Caco-2 (cell line): ENCODE data around the gene RSRC1. TPM values are rescaled to one million over a fixed set of nuclear protein-coding genes. Genes with fewer than 3 reads are reported as not detected.

ENCODE experiments used
- BruUV-seq: library from RNA; stranded (reverse); fragments of 400-500 nt; replicated peaks from 2 replicates; lab custom pipeline; 2021; lab: Mats Ljungman, UMichigan
- CTCF ChIA-PET: fragments of 300-600 bp; sonication (Branson Sonifier 250); formaldehyde crosslinking; loops from one replicate; lab custom pipeline; 2022; ENCODE audit warnings: antibody characterized with exemption; lab: Charles Lee
- POLR2A ChIA-PET: fragments of 300-600 bp; sonication (Branson Sonifier 250); formaldehyde crosslinking; loops from one replicate; lab custom pipeline; 2022; ENCODE audit warnings: antibody characterized with exemption; lab: Charles Lee
- DNase-seq, 2 experiments: peaks; one replicate each; pipeline versions ENCODE4 v3.0.0 to v3.0.0-alpha.2; 2020 to 2022
- H3K27me3 ChIP-seq: replicated peaks from 2 replicates; pipeline ENCODE4 v1.6.0; 2011; ENCODE audit warnings: low read length; ENCODE audit not compliant: control insufficient read depth, insufficient read depth
- H3K36me3 ChIP-seq: 2 replicates; pipeline ENCODE4 v1.5.1; 2011; ENCODE audit warnings: low read length; ENCODE audit not compliant: control insufficient read depth, insufficient read depth
- H3K4me1 ChIP-seq: fragments of 250-450 bp; sonication (Bioruptor Pico); 2 replicates; pipeline ENCODE4 v1.5.1; 2020; ENCODE audit warnings: mild to moderate bottlenecking
- H3K4me3 ChIP-seq: 2 replicates; pipeline ENCODE4 v1.5.1; 2011; ENCODE audit warnings: low read depth, mild to moderate bottlenecking, control low read depth, low read length
- H3K9me3 ChIP-seq: fragments of 250-450 bp; sonication (Bioruptor Pico); 2 replicates; pipeline ENCODE4 v1.5.1; 2020; ENCODE audit warnings: mild to moderate bottlenecking, moderate library complexity
- H3K27ac Mint-ChIP-seq: one replicate; pipeline ENCODE4 v1.8.0; 2022; ENCODE audit warnings: mixed read lengths; ENCODE audit not compliant: unreplicated experiment
- H3K27me3 Mint-ChIP-seq: one replicate; pipeline ENCODE4 v1.8.0; 2022; ENCODE audit warnings: mixed read lengths; ENCODE audit not compliant: insufficient read depth, unreplicated experiment
- H3K36me3 Mint-ChIP-seq: one replicate; pipeline ENCODE4 v1.8.0; 2022; ENCODE audit warnings: mild to moderate bottlenecking, mixed read lengths; ENCODE audit not compliant: insufficient read depth, unreplicated experiment
- H3K4me1 Mint-ChIP-seq: one replicate; pipeline ENCODE4 v1.8.0; 2022; ENCODE audit warnings: low read depth, mixed read lengths; ENCODE audit not compliant: unreplicated experiment
- H3K4me3 Mint-ChIP-seq: one replicate; pipeline ENCODE4 v1.8.0; 2022; ENCODE audit warnings: mild to moderate bottlenecking, moderate library complexity, mixed read lengths; ENCODE audit not compliant: unreplicated experiment
- H3K9me3 Mint-ChIP-seq: one replicate; pipeline ENCODE4 v1.8.0; 2022; ENCODE audit warnings: mixed read lengths; ENCODE audit not compliant: unreplicated experiment
- CTCF ChIP-seq, 2 experiments: fragments of 200-600 bp in 1 of 2; IDR thresholded peaks; 1 replicate in 1 of 2; 2 replicates in 1 of 2; pipeline versions ENCODE4 v1.5.1 to v1.8.0; 2011 to 2022; ENCODE audit warnings: antibody characterized with exemption in 1 of 2, control low read depth in 1 of 2, inconsistent platforms in 1 of 2, low read depth in 1 of 2, low read length in 1 of 2, mild to moderate bottlenecking in 1 of 2, moderate library complexity in 1 of 2; ENCODE audit not compliant: insufficient read depth in 1 of 2, severe bottlenecking in 1 of 2, unreplicated experiment in 1 of 2
- intact Hi-C: fragments of 100-400 bp; cut with micrococcal nuclease; formaldehyde crosslinking; loops from one replicate; pipeline ENCODE4 v1.10.0; 2022; ENCODE audit not compliant: unreplicated experiment
- total RNA-seq: library from RNA; stranded (reverse); gene quantifications from 2 replicates; pipeline ENCODE4 v1.2.3, GENCODE V29; 2022

RSRC1 gene
- total RNA-seq, 1 experiment from 2014 or later: 38.4 TPM

GRCh38 chr3:158430968-158431367 lies 321.1 kb downstream of the RSRC1 start:
- Mint-ChIP-seq H3K4me3 (no peak overlapping the region), H3K36me3 (no peaks in the 10 kb centered on the region), H3K27me3 (no peaks in the 10 kb centered on the region), H3K9me3 (no peaks in the 10 kb centered on the region), H3K4me1 (no peaks in the 10 kb centered on the region), H3K27ac (no peak overlapping the region)
- no peaks in the 10 kb centered on the region for H3K9me3 ChIP-seq
- no peak for TF ChIP-seq CTCF (IDR thresholded peaks at IDR 0.05; ENCODE audit: insufficient read depth in 1 of 2, low read depth in 1 of 2, low read length in 1 of 2, severe bottlenecking in 1 of 2, unreplicated experiment in 1 of 2)
- ChIA-PET CTCF (no interaction called here), POLR2A (no interaction called here)
- H3K36me3 ChIP-seq: no peaks in the 10 kb centered on the region
- intact Hi-C loops: loop anchor here (2.0 to 5.0 kb wide), 2 partner anchors 64 to 490 kb away; no protein-coding TSS in a partner anchor
- H3K4me3 ChIP-seq: no peak overlapping the region
- BruUV-seq: no TSS peak
- H3K4me1 ChIP-seq: peaks cover 24% of the 10 kb centered on the region
- no peak for DNase-seq
- no peaks in the 10 kb centered on the region for H3K27me3 ChIP-seq

- Mint-ChIP-seq H3K27ac (no peak overlapping the region), H3K4me3 (peak overlapping the region; percentile 67), H3K9me3 (no peaks in the 10 kb centered on the region), H3K27me3 (no peaks in the 10 kb centered on the region), H3K4me1 (no peaks in the 10 kb centered on the region), H3K36me3 (no peaks in the 10 kb centered on the region)
- POLR2A ChIA-PET: no interaction called here
- TF ChIP-seq CTCF (IDR thresholded peaks at IDR 0.05; ENCODE audit: insufficient read depth in 1 of 2, low read depth in 1 of 2, low read length in 1 of 2, severe bottlenecking in 1 of 2, unreplicated experiment in 1 of 2): no peak
- CTCF ChIA-PET: no interaction called here
- BruUV-seq: no TSS peak
- no peaks in the 10 kb centered on the region for H3K36me3 ChIP-seq
- no peaks in the 10 kb centered on the region for H3K9me3 ChIP-seq
- no peak for DNase-seq
- no peaks in the 10 kb centered on the region for H3K27me3 ChIP-seq
- peaks cover 24% of the 10 kb centered on the region for H3K4me1 ChIP-seq
- no peak overlapping the region for H3K4me3 ChIP-seq
- intact Hi-C loops: loop anchor here (2.0 to 5.0 kb wide), 2 partner anchors 65 to 491 kb away; no protein-coding TSS in a partner anchor
These were observed 321.9 kb downstream of the RSRC1 start for GRCh38 chr3:158431829-158432228.

- H3K4me1 ChIP-seq: peaks cover 24% of the 10 kb centered on the region
- no peaks in the 10 kb centered on the region for H3K27me3 ChIP-seq
- Mint-ChIP-seq H3K27ac (no peak overlapping the region), H3K36me3 (no peaks in the 10 kb centered on the region), H3K27me3 (no peaks in the 10 kb centered on the region), H3K4me1 (no peaks in the 10 kb centered on the region), H3K4me3 (no peak overlapping the region), H3K9me3 (no peaks in the 10 kb centered on the region)
- H3K4me3 ChIP-seq: no peak overlapping the region
- ChIA-PET CTCF (interaction anchor here (0.5 to 1.5 kb wide), 3 partner anchors 157 to 325 kb away, joined by 3 to 7 read pairs (median 3); partner anchors contain the start of gene RSRC1), POLR2A (no interaction called here)
- no peaks in the 10 kb centered on the region for H3K9me3 ChIP-seq
- no peaks in the 10 kb centered on the region for H3K36me3 ChIP-seq
- intact Hi-C loops: loop anchor here (1.0 to 5.0 kb wide), 6 partner anchors 67 to 828 kb away; no protein-coding TSS in a partner anchor
- no TSS peak for BruUV-seq
- DNase-seq: peak; percentile 64 to 69
- TF ChIP-seq CTCF (IDR thresholded peaks at IDR 0.05; ENCODE audit: insufficient read depth in 1 of 2, low read depth in 1 of 2, low read length in 1 of 2, severe bottlenecking in 1 of 2, unreplicated experiment in 1 of 2): peak; percentile 55 to 69
These were observed 324.6 kb downstream of the RSRC1 start for GRCh38 chr3:158434412-158435038.
